Kidney (tissue), 14 donors: ENCODE results near the gene KIF17. TPM values are rescaled to one million over a fixed set of nuclear protein-coding genes. Genes with fewer than 3 reads are reported as not detected.

Experiments
- DNase-seq, 5 donors: peaks; one replicate each; pipeline ENCODE4 v3.0.0-alpha.2; 2013 to 2020
- FAIRE-seq: peaks from 2 replicates; lab custom pipeline; 2012; peaks lifted over from hg19 to GRCh38; lab: Jason Lieb, UNC
- H3K27ac ChIP-seq, 2 donors: one replicate each; pipeline ENCODE4 v1.7.0; 2013; ENCODE audit warnings: low read depth in 2 of 2, low read length in 2 of 2, inconsistent platforms in 1 of 2
- H3K27me3 ChIP-seq: one replicate; pipeline ENCODE4 v1.7.1; 2013; ENCODE audit warnings: low read length, inconsistent platforms; ENCODE audit not compliant: control insufficient read depth, insufficient read depth
- H3K36me3 ChIP-seq, 3 donors: one replicate each; pipeline versions ENCODE4 v1.7.0 to v1.7.1; 2013; ENCODE audit warnings: low read length in 3 of 3, control low read depth in 1 of 3, inconsistent platforms in 1 of 3; ENCODE audit not compliant: insufficient read depth in 3 of 3, control insufficient read depth in 2 of 3
- H3K4me1 ChIP-seq, 3 donors: one replicate each; pipeline versions ENCODE4 v1.7.0 to v1.7.1; 2013; ENCODE audit warnings: low read length in 3 of 3, inconsistent platforms in 1 of 3, low read depth in 1 of 3; ENCODE audit not compliant: control insufficient read depth in 2 of 3, insufficient read depth in 2 of 3
- H3K4me3 ChIP-seq, 3 donors: one replicate each; pipeline versions ENCODE4 v1.7.0 to v1.8.1; 2013; ENCODE audit warnings: low read length in 3 of 3, control low read depth in 1 of 3, inconsistent platforms in 1 of 3
- H3K9ac ChIP-seq, 3 donors: one replicate each; pipeline versions ENCODE4 v1.7.0 to v1.7.1; 2013; ENCODE audit warnings: low read length in 3 of 3, control low read depth in 1 of 3, inconsistent platforms in 1 of 3
- H3K9me3 ChIP-seq, 3 donors: one replicate each; pipeline versions ENCODE4 v1.7.0 to v1.7.1; 2013; ENCODE audit warnings: low read length in 3 of 3, control low read depth in 1 of 3, inconsistent platforms in 1 of 3; ENCODE audit not compliant: control insufficient read depth in 2 of 3, insufficient read depth in 1 of 3
- intact Hi-C: fragments of 100-400 bp; cut with DNase I; formaldehyde crosslinking; loops from one replicate; pipeline ENCODE4 v1.11.1; 2022
- polyA plus RNA-seq: library from polyadenylated mRNA; stranded (reverse); fragments of 350-450 nt; fragmentation: Illumina TruSeq; extraction: RNeasy Lipid Tissue Mini Kit (QIAGEN cat#74804); gene quantifications from one replicate; pipeline ENCODE4 v1.2.3, GENCODE V29; 2014; ENCODE audit warnings: low read depth, low replicate concordance; ENCODE audit not compliant: insufficient read depth
- total RNA-seq: library from RNA; stranded (reverse); fragmentation: NEBNext Ultra II Directional; extraction: Animal tissue kit (Norgen Biotek cat#: 25700); gene quantifications from one replicate; pipeline ENCODE4 v1.2.1, GENCODE V29; 2021
- TF ChIP-seq, protein P1 (sequence below): IDR thresholded peaks from 3 replicates; pipeline ENCODE4 v1.5.1; 2012; ENCODE audit warnings: mild to moderate bottlenecking, moderate library complexity, borderline replicate concordance; ENCODE audit not compliant: insufficient read depth; ENCODE audit errors: extremely low read depth
- donor health status: control.
- donor health status: control.
- donor health status: control.
- donor health status: control.
- donor health status: control.
- donor health status: DM: yes; HTN: yes; CAD: no.
- donor health status: Normal renal cell carcinoma (clear cell type).

KIF17 gene
- total and polyA plus RNA-seq, 2 donors from 2014 or later: 3.7 to 4.9 TPM

DNA sequence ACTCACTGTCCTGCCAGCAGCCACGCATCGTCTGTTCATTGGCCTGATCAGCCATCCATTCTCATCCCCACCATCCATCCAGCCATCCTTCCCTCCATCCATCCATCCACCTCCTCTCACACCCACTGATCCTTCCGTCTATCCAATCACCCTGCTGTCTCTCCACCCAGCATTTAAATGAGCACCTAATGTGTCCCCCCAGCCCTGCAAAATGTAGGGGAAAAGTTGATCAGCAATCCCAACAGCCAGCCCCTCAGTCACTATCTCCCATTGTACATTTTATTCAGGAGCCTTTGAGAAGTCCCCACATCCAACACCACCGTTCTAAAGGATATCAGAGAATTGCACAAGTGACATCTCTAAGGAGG is 45.6 kb downstream of the KIF17 start:
- no peaks in the 10 kb centered on the region for H3K36me3 ChIP-seq
- TF ChIP-seq, protein P1, sequence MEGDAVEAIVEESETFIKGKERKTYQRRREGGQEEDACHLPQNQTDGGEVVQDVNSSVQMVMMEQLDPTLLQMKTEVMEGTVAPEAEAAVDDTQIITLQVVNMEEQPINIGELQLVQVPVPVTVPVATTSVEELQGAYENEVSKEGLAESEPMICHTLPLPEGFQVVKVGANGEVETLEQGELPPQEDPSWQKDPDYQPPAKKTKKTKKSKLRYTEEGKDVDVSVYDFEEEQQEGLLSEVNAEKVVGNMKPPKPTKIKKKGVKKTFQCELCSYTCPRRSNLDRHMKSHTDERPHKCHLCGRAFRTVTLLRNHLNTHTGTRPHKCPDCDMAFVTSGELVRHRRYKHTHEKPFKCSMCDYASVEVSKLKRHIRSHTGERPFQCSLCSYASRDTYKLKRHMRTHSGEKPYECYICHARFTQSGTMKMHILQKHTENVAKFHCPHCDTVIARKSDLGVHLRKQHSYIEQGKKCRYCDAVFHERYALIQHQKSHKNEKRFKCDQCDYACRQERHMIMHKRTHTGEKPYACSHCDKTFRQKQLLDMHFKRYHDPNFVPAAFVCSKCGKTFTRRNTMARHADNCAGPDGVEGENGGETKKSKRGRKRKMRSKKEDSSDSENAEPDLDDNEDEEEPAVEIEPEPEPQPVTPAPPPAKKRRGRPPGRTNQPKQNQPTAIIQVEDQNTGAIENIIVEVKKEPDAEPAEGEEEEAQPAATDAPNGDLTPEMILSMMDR: no peak
- intact Hi-C loops: no loop called here

DNA sequence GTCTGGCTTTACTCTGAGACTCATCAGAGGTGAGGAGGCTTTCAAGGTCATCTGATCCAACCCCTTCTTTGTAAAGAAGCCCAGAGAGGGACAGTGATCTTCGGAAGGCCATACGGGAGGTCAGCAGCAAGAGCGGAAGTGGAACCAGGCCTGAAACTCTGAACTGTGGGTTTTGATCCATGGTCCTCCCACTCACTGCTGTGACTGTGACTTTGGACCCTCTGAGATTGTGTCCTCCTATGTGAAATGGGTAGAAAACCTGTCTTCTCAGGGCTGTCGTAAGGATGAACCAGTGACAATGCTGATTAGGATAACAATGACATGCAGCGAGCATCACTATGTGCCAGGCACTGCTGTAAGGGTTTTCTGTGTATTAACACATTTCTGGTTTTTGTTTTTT is 46.9 kb downstream of the KIF17 start:
- Histone ChIP-seq H3K36me3 (no peaks in the 10 kb centered on the region), H3K4me3 (no peak overlapping the region), H3K27ac (no peak overlapping the region), H3K9ac (no peak overlapping the region), H3K4me1 (no peaks in the 10 kb centered on the region), H3K9me3 (no peaks in the 10 kb centered on the region), H3K27me3 (no peaks in the 10 kb centered on the region)
- intact Hi-C loops: no loop called here
- TF ChIP-seq, protein P1: no peak
- no peak for FAIRE-seq
- DNase-seq: no peak

More for the DNA sequence above, 45.6 kb downstream of the KIF17 start:
- Histone ChIP-seq H3K9me3 (no peaks in the 10 kb centered on the region), H3K27ac (no peak overlapping the region), H3K4me3 (no peak overlapping the region), H3K9ac (no peak overlapping the region), H3K4me1 (no peaks in the 10 kb centered on the region), H3K27me3 (no peaks in the 10 kb centered on the region)
- DNase-seq (no peak), FAIRE-seq (no peak)

DNA sequence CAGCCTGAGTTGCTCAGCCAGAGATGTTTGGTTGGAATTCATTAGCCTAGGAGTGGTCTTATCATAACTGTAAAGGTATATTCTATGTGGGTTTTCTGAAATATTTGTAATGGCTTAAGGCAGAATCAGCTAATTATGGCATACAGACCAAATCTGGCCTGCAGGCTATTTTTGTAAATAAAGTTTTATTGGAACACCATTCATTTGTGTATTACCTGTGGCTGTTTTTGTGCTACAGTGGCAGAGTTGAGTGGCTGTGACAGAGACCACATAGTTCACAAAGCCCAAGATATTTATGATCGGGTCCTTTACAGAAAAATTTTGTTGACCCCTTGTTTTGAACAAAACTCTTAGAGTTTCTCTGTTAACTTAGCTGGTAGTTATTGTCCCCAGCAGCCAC is 49.2 kb downstream of the KIF17 start:
- TF ChIP-seq, protein P1: no peak

DNA sequence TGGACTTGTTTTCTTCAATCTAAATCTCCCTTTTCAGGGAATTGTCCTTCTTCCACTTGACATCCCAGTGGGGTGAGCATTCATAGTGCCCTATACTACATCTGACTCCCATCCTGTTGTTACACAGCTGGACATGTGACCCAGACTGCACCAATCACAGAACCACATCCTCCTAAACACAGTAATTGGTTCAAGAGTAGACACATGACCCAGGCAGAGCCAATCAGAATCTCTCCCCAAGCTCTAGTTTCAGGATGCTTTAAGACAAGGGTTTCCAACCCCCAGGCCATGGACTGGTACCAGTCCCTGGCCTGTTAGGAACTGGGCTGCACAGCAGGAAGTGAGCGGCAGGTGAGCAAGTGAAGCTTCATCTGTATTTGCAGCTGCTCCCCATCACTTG is 51.0 kb downstream of the KIF17 start:
- Histone ChIP-seq H3K9ac (no peak overlapping the region), H3K4me1 (peaks cover 0 to 5% (median 0%) of the 10 kb centered on the region in 3 donors), H3K9me3 (no peaks in the 10 kb centered on the region), H3K27me3 (no peaks in the 10 kb centered on the region), H3K4me3 (no peak overlapping the region), H3K27ac (no peak overlapping the region), H3K36me3 (no peaks in the 10 kb centered on the region)
- TF ChIP-seq, protein P1: no peak
- intact Hi-C loops: no loop called here
- no peak for FAIRE-seq
- DNase-seq: no peak

More for the DNA sequence above, 49.2 kb downstream of the KIF17 start:
- H3K9ac ChIP-seq: no peak overlapping the region
- no peak for DNase-seq
- H3K4me1 ChIP-seq: no peaks in the 10 kb centered on the region
- no peak overlapping the region for H3K27ac ChIP-seq
- no peaks in the 10 kb centered on the region for H3K36me3 ChIP-seq
- no peak for FAIRE-seq
- H3K27me3 ChIP-seq: no peaks in the 10 kb centered on the region
- no peaks in the 10 kb centered on the region for H3K9me3 ChIP-seq
- intact Hi-C loops: no loop called here
- H3K4me3 ChIP-seq: no peak overlapping the region
